Body of pancreas (tissue), 4 donors: Measurements from ENCODE around the gene XRCC3.

Experiments used
- POLR2A ChIP-seq, 3 donors: fragments of 450-650 bp; IDR thresholded peaks; one replicate each; pipeline ENCODE4 v1.6.1; 2016; ENCODE audit warnings: antibody characterized with exemption in 3 of 3, mild to moderate bottlenecking in 2 of 3
- TF ChIP-seq, protein P1 (sequence below), 7 experiments: fragments of 450-650 bp in 4 of 7; fragments of 200-600 bp in 3 of 7; sonication (generic) in 3 of 7; IDR thresholded peaks; one replicate each; pipeline ENCODE4 v1.5.1; 2016 to 2019; ENCODE audit warnings: antibody characterized with exemption in 7 of 7

DNA sequence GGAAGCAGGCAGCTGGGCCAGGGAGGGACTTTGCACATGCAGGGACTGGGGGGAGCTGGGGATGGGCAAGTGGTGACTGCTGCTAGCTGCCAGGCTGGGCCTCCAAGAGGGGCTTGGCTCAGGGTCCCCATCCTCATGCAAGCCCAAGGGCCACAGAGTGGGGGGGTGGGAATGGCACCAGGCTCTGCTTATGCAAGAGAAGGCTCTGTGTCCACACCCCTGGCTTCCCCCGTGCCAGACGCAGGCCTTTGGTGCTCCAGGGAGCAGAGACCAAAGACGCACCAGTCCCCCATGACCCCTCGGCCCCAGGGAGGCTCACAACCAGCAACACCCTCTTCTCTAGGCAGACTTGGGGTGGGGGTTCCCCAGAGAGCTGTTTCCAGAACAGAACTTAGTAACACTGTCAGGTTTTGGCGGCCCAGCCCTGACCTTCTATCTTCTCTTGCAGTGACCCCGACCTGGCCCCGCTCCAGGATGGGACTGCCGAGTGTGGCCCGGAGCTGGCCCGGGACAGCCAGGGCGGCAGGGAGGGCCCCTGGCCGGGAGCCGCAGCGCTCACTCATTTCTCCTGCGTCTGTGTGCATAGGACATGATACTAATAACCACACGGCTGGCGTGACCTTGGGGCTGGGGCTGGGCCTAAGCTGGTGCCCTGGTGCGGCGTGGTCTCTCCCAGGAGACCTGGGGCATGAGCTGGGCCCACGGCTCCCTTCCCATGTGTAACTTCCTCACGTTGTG is 14.3 kb downstream of the XRCC3 start:
- TF ChIP-seq, protein P1, sequence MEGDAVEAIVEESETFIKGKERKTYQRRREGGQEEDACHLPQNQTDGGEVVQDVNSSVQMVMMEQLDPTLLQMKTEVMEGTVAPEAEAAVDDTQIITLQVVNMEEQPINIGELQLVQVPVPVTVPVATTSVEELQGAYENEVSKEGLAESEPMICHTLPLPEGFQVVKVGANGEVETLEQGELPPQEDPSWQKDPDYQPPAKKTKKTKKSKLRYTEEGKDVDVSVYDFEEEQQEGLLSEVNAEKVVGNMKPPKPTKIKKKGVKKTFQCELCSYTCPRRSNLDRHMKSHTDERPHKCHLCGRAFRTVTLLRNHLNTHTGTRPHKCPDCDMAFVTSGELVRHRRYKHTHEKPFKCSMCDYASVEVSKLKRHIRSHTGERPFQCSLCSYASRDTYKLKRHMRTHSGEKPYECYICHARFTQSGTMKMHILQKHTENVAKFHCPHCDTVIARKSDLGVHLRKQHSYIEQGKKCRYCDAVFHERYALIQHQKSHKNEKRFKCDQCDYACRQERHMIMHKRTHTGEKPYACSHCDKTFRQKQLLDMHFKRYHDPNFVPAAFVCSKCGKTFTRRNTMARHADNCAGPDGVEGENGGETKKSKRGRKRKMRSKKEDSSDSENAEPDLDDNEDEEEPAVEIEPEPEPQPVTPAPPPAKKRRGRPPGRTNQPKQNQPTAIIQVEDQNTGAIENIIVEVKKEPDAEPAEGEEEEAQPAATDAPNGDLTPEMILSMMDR (IDR thresholded peaks at IDR 0.05), result no peak
- no peak for TF ChIP-seq POLR2A (IDR thresholded peaks at IDR 0.05)
